ENCODE results near the gene SMC4.

SMC4 gene

GRCh38 chr3:160460033-160460432 lies 60.6 kb downstream of the SMC4 start:
- Histone ChIP-seq H3K27me3 (ENCODE audit: low read depth, low read length) (no peaks in the 10 kb centered on the region), H3K9ac (ENCODE audit: low read length) (no peak overlapping the region), H3K27ac (ENCODE audit: low read length) (no peak overlapping the region), H3K4me1 (ENCODE audit: low read length) (no peaks in the 10 kb centered on the region), H3K79me2 (ENCODE audit: low read length) (no peaks in the 10 kb centered on the region), H3K9me3 (ENCODE audit: insufficient read depth, low read length) (no peaks in the 10 kb centered on the region), H4K20me1 (ENCODE audit: insufficient read depth, low read length) (no peaks in the 10 kb centered on the region), H3K4me3 (ENCODE audit: low read length) (no peak overlapping the region), H3K36me3 (replicated peaks; ENCODE audit: low read depth, low read length) (no peaks in the 10 kb centered on the region), H2AFZ (ENCODE audit: low read depth, low read length) (no peak overlapping the region), H3K4me2 (ENCODE audit: low read length) (no peak overlapping the region)
- no peak for TF ChIP-seq EZH2phosphoT487 (IDR thresholded peaks at IDR 0.05; ENCODE audit: low read depth)
- no peak for TF ChIP-seq CTCF (IDR thresholded peaks at IDR 0.05; ENCODE audit: low read depth, low read length)

GRCh38 chr3:160464321-160464720 lies 64.9 kb downstream of the SMC4 start:
- no peak overlapping the region for H3K4me3 ChIP-seq (ENCODE audit: low read length)
- TF ChIP-seq CTCF (IDR thresholded peaks at IDR 0.05; ENCODE audit: low read depth, low read length) (no peak), EZH2phosphoT487 (IDR thresholded peaks at IDR 0.05; ENCODE audit: low read depth) (no peak)
- H3K27me3 ChIP-seq (ENCODE audit: low read depth, low read length) = no peaks in the 10 kb centered on the region
- H3K36me3 ChIP-seq (replicated peaks; ENCODE audit: low read depth, low read length) = no peaks in the 10 kb centered on the region
- H3K4me1 ChIP-seq (ENCODE audit: low read length) = no peaks in the 10 kb centered on the region
- H2AFZ ChIP-seq (ENCODE audit: low read depth, low read length) = no peak overlapping the region
- H3K27ac ChIP-seq (ENCODE audit: low read length) = no peak overlapping the region
- H3K79me2 ChIP-seq (ENCODE audit: low read length) = no peaks in the 10 kb centered on the region
- H3K4me2 ChIP-seq (ENCODE audit: low read length) = no peak overlapping the region
- no peak overlapping the region for H3K9ac ChIP-seq (ENCODE audit: low read length)
- no peaks in the 10 kb centered on the region for H3K9me3 ChIP-seq (ENCODE audit: insufficient read depth, low read length)
- no peaks in the 10 kb centered on the region for H4K20me1 ChIP-seq (ENCODE audit: insufficient read depth, low read length)

GRCh38 chr3:160464971-160465370 lies 65.5 kb downstream of the SMC4 start:
- Histone ChIP-seq H3K4me2 (ENCODE audit: low read length) (no peak overlapping the region), H3K27ac (ENCODE audit: low read length) (no peak overlapping the region), H3K27me3 (ENCODE audit: low read depth, low read length) (no peaks in the 10 kb centered on the region), H3K4me3 (ENCODE audit: low read length) (no peak overlapping the region), H3K79me2 (ENCODE audit: low read length) (no peaks in the 10 kb centered on the region), H4K20me1 (ENCODE audit: insufficient read depth, low read length) (no peaks in the 10 kb centered on the region), H3K4me1 (ENCODE audit: low read length) (no peaks in the 10 kb centered on the region), H3K9ac (ENCODE audit: low read length) (no peak overlapping the region), H2AFZ (ENCODE audit: low read depth, low read length) (no peak overlapping the region), H3K36me3 (replicated peaks; ENCODE audit: low read depth, low read length) (no peaks in the 10 kb centered on the region), H3K9me3 (ENCODE audit: insufficient read depth, low read length) (no peaks in the 10 kb centered on the region)
- TF ChIP-seq CTCF (IDR thresholded peaks at IDR 0.05; ENCODE audit: low read depth, low read length) (no peak), EZH2phosphoT487 (IDR thresholded peaks at IDR 0.05; ENCODE audit: low read depth) (no peak)

GRCh38 chr3:160470181-160470580 lies 70.7 kb downstream of the SMC4 start:
- Histone ChIP-seq H3K36me3 (replicated peaks; ENCODE audit: low read depth, low read length) (no peaks in the 10 kb centered on the region), H4K20me1 (ENCODE audit: insufficient read depth, low read length) (no peaks in the 10 kb centered on the region), H3K79me2 (ENCODE audit: low read length) (no peaks in the 10 kb centered on the region), H3K4me3 (ENCODE audit: low read length) (no peak overlapping the region), H3K4me1 (ENCODE audit: low read length) (no peaks in the 10 kb centered on the region), H3K27ac (ENCODE audit: low read length) (no peak overlapping the region), H3K9me3 (ENCODE audit: insufficient read depth, low read length) (0 out of 2 replicates have a peak, but pooled peaks cover 8% of the 10 kb centered on the region), H3K9ac (ENCODE audit: low read length) (no peak overlapping the region), H3K4me2 (ENCODE audit: low read length) (no peak overlapping the region), H2AFZ (ENCODE audit: low read depth, low read length) (no peak overlapping the region), H3K27me3 (ENCODE audit: low read depth, low read length) (no peaks in the 10 kb centered on the region)
- TF ChIP-seq EZH2phosphoT487 (IDR thresholded peaks at IDR 0.05; ENCODE audit: low read depth) (no peak), CTCF (IDR thresholded peaks at IDR 0.05; ENCODE audit: low read depth, low read length) (no peak)

All from OCI-LY3 (cell line).